Mammary epithelial cell (primary cell): Measurements from ENCODE around the gene PLA2G4B.

Experiments used
- CTCF ChIP-seq, 2 donors: IDR thresholded peaks in 1 of 2; conservative IDR thresholded peaks in 1 of 2; 2 replicates each; pipeline ENCODE4 v1.5.1; 2011 to 2012; ENCODE audit warnings: inconsistent platforms in 2 of 2, low read length in 2 of 2, mild to moderate bottlenecking in 2 of 2, control low read depth in 1 of 2, low read depth in 1 of 2; ENCODE audit not compliant: insufficient read depth in 1 of 2; ENCODE audit errors: extremely low read depth in 1 of 2
- EZH2 ChIP-seq: IDR thresholded peaks from 2 replicates; pipeline ENCODE4 v1.6.1; 2012; ENCODE audit warnings: low read length, inconsistent platforms, borderline replicate concordance

- no peak for TF ChIP-seq CTCF (conservative IDR thresholded peaks at IDR 0.05 in 1 of 2, IDR thresholded peaks at IDR 0.05 in 1 of 2; ENCODE audit: extremely low read depth in 1 of 2, insufficient read depth in 1 of 2, low read depth in 1 of 2, low read length in 2 of 2)
- TF ChIP-seq EZH2, result no peak
Measured at GRCh38 chr15:41866263-41866703, 27.6 kb downstream of the PLA2G4B start.
